ENCODE measurements around the gene CD48. TPM values are rescaled to one million over a fixed set of nuclear protein-coding genes. Genes with fewer than 3 reads are reported as not detected.
"Not testable (repeated sequence)": the region's sequence is repeated elsewhere in the genome, so short reads cannot be mapped to it uniquely, and the experiment has no call there.

Gene CD48
- total and polyA plus RNA-seq, 2 experiments from 2014 or later: 0.30 TPM; not detected in 1

DNA sequence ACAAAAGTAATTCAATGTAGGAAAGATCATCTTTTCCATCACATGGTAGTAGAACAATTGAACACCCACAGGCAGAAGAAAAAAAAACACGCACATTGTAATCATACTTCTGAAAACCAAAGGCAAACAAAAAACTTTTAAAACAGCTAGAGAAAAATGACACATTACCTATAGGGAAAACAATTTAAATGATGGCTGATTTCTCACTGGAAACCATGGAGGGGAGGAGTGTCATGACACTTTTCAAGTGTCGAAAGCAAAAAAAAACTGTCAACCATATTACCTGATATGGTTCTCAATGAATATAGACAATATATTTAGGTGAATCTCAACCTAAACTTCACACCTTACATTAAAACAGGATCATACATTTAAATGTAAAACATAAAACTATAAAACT lies 26.6 kb upstream of the CD48 start:
- 100% methylated on average over 2 of the region's 2 CpGs for WGBS (ENCODE audit: low lambda C conversion rate, missing lambda C conversion rate)
- Histone ChIP-seq H3K9me2 (replicated peaks; ENCODE audit: insufficient read depth) (no peaks in the 10 kb centered on the region), H3K4me1 (ENCODE audit: insufficient read depth) (no peaks in the 10 kb centered on the region), H3K9me3 (ENCODE audit: low read depth) (no peaks in the 10 kb centered on the region), H3K27ac (no peak overlapping the region), H3K4me3 (no peak overlapping the region), H4K20me1 (ENCODE audit: insufficient read depth, poor library complexity, severe bottlenecking) (no peaks in the 10 kb centered on the region), H3K36me3 (replicated peaks; ENCODE audit: insufficient read depth, low read depth) (no peaks in the 10 kb centered on the region), H2AFZ (no peak overlapping the region), H3K4me2 (no peak overlapping the region), H3K79me2 (no peaks in the 10 kb centered on the region), H3K27me3 (no peaks in the 10 kb centered on the region)
- TF ChIP-seq, protein P1, sequence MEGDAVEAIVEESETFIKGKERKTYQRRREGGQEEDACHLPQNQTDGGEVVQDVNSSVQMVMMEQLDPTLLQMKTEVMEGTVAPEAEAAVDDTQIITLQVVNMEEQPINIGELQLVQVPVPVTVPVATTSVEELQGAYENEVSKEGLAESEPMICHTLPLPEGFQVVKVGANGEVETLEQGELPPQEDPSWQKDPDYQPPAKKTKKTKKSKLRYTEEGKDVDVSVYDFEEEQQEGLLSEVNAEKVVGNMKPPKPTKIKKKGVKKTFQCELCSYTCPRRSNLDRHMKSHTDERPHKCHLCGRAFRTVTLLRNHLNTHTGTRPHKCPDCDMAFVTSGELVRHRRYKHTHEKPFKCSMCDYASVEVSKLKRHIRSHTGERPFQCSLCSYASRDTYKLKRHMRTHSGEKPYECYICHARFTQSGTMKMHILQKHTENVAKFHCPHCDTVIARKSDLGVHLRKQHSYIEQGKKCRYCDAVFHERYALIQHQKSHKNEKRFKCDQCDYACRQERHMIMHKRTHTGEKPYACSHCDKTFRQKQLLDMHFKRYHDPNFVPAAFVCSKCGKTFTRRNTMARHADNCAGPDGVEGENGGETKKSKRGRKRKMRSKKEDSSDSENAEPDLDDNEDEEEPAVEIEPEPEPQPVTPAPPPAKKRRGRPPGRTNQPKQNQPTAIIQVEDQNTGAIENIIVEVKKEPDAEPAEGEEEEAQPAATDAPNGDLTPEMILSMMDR (IDR thresholded peaks at IDR 0.05; ENCODE audit: poor library complexity): no peak
- DNase-seq (ENCODE audit: low spot score): no peak

DNA sequence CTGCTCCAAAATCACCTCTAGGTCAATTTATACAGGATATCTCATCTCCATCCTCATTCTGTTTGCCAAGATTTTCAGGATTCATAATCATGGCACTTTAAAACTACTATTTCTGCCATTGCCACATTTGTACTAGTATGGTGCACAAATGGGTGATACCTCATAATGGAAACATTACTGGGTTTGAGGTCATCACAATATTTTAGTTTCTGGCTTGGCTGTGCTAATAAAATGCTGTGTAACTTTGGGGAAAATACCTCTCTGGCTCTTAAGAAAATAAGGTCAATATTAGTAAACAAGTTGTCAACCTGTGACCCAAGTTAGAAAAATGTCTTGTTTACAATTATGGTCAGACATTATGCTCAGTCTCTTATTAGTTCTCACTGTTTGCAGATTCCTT lies 22.7 kb upstream of the CD48 start:
- H4K20me1 ChIP-seq (ENCODE audit: insufficient read depth, poor library complexity, severe bottlenecking): no peaks in the 10 kb centered on the region
- DNase-seq (ENCODE audit: low spot score): no peak
- H3K4me2 ChIP-seq: no peak overlapping the region
- no peak overlapping the region for H3K4me3 ChIP-seq
- H2AFZ ChIP-seq: no peak overlapping the region
- H3K27ac ChIP-seq: no peak overlapping the region
- no peaks in the 10 kb centered on the region for H3K36me3 ChIP-seq (replicated peaks; ENCODE audit: insufficient read depth, low read depth)
- H3K79me2 ChIP-seq: no peaks in the 10 kb centered on the region
- H3K9me3 ChIP-seq (ENCODE audit: low read depth): no peaks in the 10 kb centered on the region
- TF ChIP-seq, protein P1 (IDR thresholded peaks at IDR 0.05; ENCODE audit: poor library complexity): no peak
- TF ChIP-seq EZH2phosphoT487 (IDR thresholded peaks at IDR 0.05; ENCODE audit: low read depth, severe bottlenecking, unreplicated experiment) (no peak), EZH2 (IDR thresholded peaks at IDR 0.05; ENCODE audit: borderline replicate concordance) (no peak)
- no peaks in the 10 kb centered on the region for H3K27me3 ChIP-seq
- no peaks in the 10 kb centered on the region for H3K4me1 ChIP-seq (ENCODE audit: insufficient read depth)
- H3K9me2 ChIP-seq (replicated peaks; ENCODE audit: insufficient read depth): no peaks in the 10 kb centered on the region

DNA sequence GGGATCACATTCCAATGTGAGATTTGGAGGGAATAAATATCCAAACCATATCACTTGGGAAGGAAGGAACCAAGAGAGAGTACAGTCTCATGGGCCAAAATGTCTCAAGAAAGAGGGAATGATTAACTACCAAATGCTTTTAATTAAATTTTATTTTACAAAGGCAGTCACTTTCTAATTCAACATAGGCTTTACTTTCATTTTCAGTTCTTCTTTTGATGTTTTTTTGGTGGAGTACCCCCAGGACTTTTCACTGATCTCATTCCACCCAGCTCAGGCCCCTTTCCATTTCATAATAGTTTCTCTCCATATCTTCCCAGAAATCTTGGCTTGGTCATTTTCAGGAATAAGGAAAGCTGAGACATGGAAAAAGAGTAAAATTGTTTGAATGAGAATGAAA lies 22.3 kb upstream of the CD48 start:
- Histone ChIP-seq H2AFZ (no peak overlapping the region), H3K27ac (no peak overlapping the region), H4K20me1 (ENCODE audit: insufficient read depth, poor library complexity, severe bottlenecking) (no peaks in the 10 kb centered on the region), H3K4me1 (ENCODE audit: insufficient read depth) (no peaks in the 10 kb centered on the region), H3K79me2 (no peaks in the 10 kb centered on the region), H3K27me3 (no peaks in the 10 kb centered on the region), H3K9me2 (replicated peaks; ENCODE audit: insufficient read depth) (no peaks in the 10 kb centered on the region), H3K36me3 (replicated peaks; ENCODE audit: insufficient read depth, low read depth) (no peaks in the 10 kb centered on the region), H3K4me2 (no peak overlapping the region), H3K4me3 (no peak overlapping the region), H3K9me3 (ENCODE audit: low read depth) (no peaks in the 10 kb centered on the region)
- TF ChIP-seq, protein P1 (IDR thresholded peaks at IDR 0.05; ENCODE audit: poor library complexity): no peak
- no peak for TF ChIP-seq EZH2phosphoT487 (IDR thresholded peaks at IDR 0.05; ENCODE audit: low read depth, severe bottlenecking, unreplicated experiment)
- TF ChIP-seq EZH2 (IDR thresholded peaks at IDR 0.05; ENCODE audit: borderline replicate concordance): no peak
- no peak for DNase-seq (ENCODE audit: low spot score)

DNA sequence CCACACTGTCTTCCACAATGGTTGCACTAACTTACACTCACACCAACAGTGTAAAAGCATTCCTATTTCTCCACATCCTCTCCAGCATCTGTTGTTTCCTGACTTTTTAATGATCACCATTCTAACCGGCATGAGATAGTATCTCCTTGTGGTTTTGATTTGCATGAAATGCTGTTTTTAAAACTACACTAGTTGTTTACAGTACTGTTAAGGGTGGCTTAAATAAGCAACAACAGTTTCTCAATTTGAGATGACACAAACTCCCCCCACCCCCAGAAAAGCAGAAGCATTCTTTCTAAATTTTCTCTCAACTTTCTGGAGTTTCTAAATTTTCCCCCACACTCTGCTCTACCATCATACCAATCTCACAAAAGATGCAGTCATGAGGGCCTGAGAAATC lies 20.4 kb upstream of the CD48 start:
- Histone ChIP-seq H3K4me3 (no peak overlapping the region), H3K79me2 (no peaks in the 10 kb centered on the region), H3K36me3 (replicated peaks; ENCODE audit: insufficient read depth, low read depth) (no peaks in the 10 kb centered on the region), H3K4me1 (ENCODE audit: insufficient read depth) (peaks cover 2% of the 10 kb centered on the region), H3K27ac (no peak overlapping the region), H3K27me3 (no peaks in the 10 kb centered on the region), H2AFZ (no peak overlapping the region), H3K9me2 (replicated peaks; ENCODE audit: insufficient read depth) (no peaks in the 10 kb centered on the region), H3K9me3 (ENCODE audit: low read depth) (no peaks in the 10 kb centered on the region), H3K4me2 (no peak overlapping the region), H4K20me1 (ENCODE audit: insufficient read depth, poor library complexity, severe bottlenecking) (no peaks in the 10 kb centered on the region)
- DNase-seq (ENCODE audit: low spot score): no peak
- 85% methylated on average over 1 of the region's 1 CpG for WGBS (ENCODE audit: low lambda C conversion rate, missing lambda C conversion rate)
- no peak for TF ChIP-seq EZH2phosphoT487 (IDR thresholded peaks at IDR 0.05; ENCODE audit: low read depth, severe bottlenecking, unreplicated experiment)
- TF ChIP-seq, protein P1 (IDR thresholded peaks at IDR 0.05; ENCODE audit: poor library complexity): no peak
- no peak for TF ChIP-seq EZH2 (IDR thresholded peaks at IDR 0.05; ENCODE audit: borderline replicate concordance)

DNA sequence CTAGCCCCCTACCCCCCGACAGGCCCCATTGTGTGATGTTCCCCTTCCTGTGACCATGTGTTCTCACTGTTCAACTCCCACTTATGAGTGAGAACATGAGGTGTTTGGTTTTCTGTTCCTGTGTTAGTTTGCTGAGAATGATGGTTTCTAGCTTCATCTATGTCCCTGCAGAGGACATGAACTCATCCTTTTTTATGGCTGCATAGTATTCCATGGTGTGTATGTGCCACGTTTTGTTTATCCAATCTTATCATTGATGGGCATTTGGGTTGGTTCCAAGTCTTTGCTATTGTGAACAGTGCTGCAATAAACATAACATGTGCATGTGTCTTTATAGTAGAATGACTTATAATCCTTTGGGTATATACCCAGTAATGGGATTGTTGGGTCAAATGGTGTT lies 19.9 kb upstream of the CD48 start:
- not testable (repeated sequence) for DNase-seq (ENCODE audit: low spot score); H4K20me1 ChIP-seq (ENCODE audit: insufficient read depth, poor library complexity, severe bottlenecking); H2AFZ ChIP-seq; H3K4me1 ChIP-seq (ENCODE audit: insufficient read depth); H3K9me2 ChIP-seq (replicated peaks; ENCODE audit: insufficient read depth); H3K4me3 ChIP-seq; H3K79me2 ChIP-seq; H3K9me3 ChIP-seq (ENCODE audit: low read depth); H3K36me3 ChIP-seq (replicated peaks; ENCODE audit: insufficient read depth, low read depth); H3K4me2 ChIP-seq; H3K27ac ChIP-seq; H3K27me3 ChIP-seq
- 82% methylated on average over 2 of the region's 2 CpGs for WGBS (ENCODE audit: low lambda C conversion rate, missing lambda C conversion rate)
